HG03378 (cell line): ENCODE data around the gene JTB.
"Not testable (repeated sequence)": the region's sequence is repeated elsewhere in the genome, so short reads cannot be mapped to it uniquely, and the experiment has no call there.

Experiments used
- ATAC-seq: cut with Tn5 transposase; IDR thresholded peaks from one replicate; pipeline ENCODE4 v1.9.1; 2021; ENCODE audit warnings: mild to moderate bottlenecking, moderate library complexity; ENCODE audit not compliant: unreplicated experiment

Gene JTB

GRCh38 chr1:153977250-153978240, at the start of gene JTB:
Gene JTB (minus strand): TSS chr1:153977674. CDS start chr1:153977252, 422 bp downstream.
- no peak for ATAC-seq

GRCh38 chr1:154019940-154020339, 42.5 kb upstream of the JTB start:
- no peak for ATAC-seq

GRCh38 chr1:154019269-154019668, 41.8 kb upstream of the JTB start:
- ATAC-seq = no peak

GRCh38 chr1:154014154-154014907, 36.9 kb upstream of the JTB start:
- no peak for ATAC-seq

GRCh38 chr1:154012543-154012942, 35.1 kb upstream of the JTB start:
- ATAC-seq = not testable (repeated sequence)

GRCh38 chr1:154012129-154012528, 34.7 kb upstream of the JTB start:
- no peak for ATAC-seq

- ATAC-seq = no peak
These were observed 28.7 kb upstream of the JTB start for GRCh38 chr1:154006136-154006535.

- no peak for ATAC-seq
These were observed 22.9 kb upstream of the JTB start for GRCh38 chr1:154000420-154000819.

GRCh38 chr1:153996882-153997281, 19.4 kb upstream of the JTB start:
- not testable (repeated sequence) for ATAC-seq

- no peak for ATAC-seq
These were observed 18.2 kb upstream of the JTB start for GRCh38 chr1:153995640-153996039.

- ATAC-seq = no peak
These were observed 17.7 kb upstream of the JTB start for GRCh38 chr1:153995202-153995601.

- ATAC-seq = no peak
These were observed 14.3 kb upstream of the JTB start for GRCh38 chr1:153991806-153992205.

- no peak for ATAC-seq
These were observed 13.7 kb upstream of the JTB start for GRCh38 chr1:153991151-153991630.

- ATAC-seq = peak; percentile 67
These were observed 13.1 kb upstream of the JTB start, which contains the start of gene RPS27 for GRCh38 chr1:153990468-153991150. Gene RPS27 (plus strand): TSS chr1:153990762. CDS start chr1:153990797, 35 bp downstream.

GRCh38 chr1:153987621-153988020, 10.1 kb upstream of the JTB start:
- ATAC-seq = no peak

GRCh38 chr1:153985941-153986761, 8.7 kb upstream of the JTB start, which contains the start of gene RAB13:
Gene RAB13 (minus strand): TSS chr1:153986339. CDS start chr1:153986236, 103 bp downstream.
- ATAC-seq = no peak

- ATAC-seq = no peak
These were observed 8.0 kb upstream of the JTB start for GRCh38 chr1:153985341-153985912.

- ATAC-seq = no peak
These were observed 6.8 kb upstream of the JTB start for GRCh38 chr1:153984123-153984894.

- ATAC-seq = not testable (repeated sequence)
These were observed 4.3 kb upstream of the JTB start for GRCh38 chr1:153981735-153982134.
